ENCODE data around the gene DHX15. TPM values are rescaled to one million over a fixed set of nuclear protein-coding genes. Genes with fewer than 3 reads are reported as not detected.
A peak's percentile ranks its signal among the peaks of the same experiment; 100 is the strongest.

DHX15 gene
- total and polyA plus RNA-seq, 12 donors = 32.9 to 69.6 (median 47.7) TPM

GRCh38 chr4:24613502-24613901 is 29.1 kb upstream of the DHX15 start:
- ATAC-seq = no peak

GRCh38 chr4:24611575-24611974 is 27.2 kb upstream of the DHX15 start:
- intact Hi-C loops (cut with DNase I) = no loop called here
- TF ChIP-seq CTCF (IDR thresholded peaks at IDR 0.05) = no peak
- Histone ChIP-seq H3K27me3 (no peaks in the 10 kb centered on the region), H3K27ac (no peak overlapping the region), H3K36me3 (no peaks in the 10 kb centered on the region), H3K9me3 (no peaks in the 10 kb centered on the region), H3K4me1 (no peaks in the 10 kb centered on the region), H3K4me3 (no peak overlapping the region)
- ATAC-seq (peak in 2 of 8 donors; percentile 53 to 70), DNase-seq (no peak)
- 80 to 90% methylated on average over 11 of the region's 11 CpGs for WGBS, 2 donors

More at GRCh38 chr4:24613502-24613901, 29.1 kb upstream of the DHX15 start:
- 78 to 85% methylated on average over 3 of the region's 3 CpGs for WGBS, 2 donors
- TF ChIP-seq CTCF (IDR thresholded peaks at IDR 0.05) = no peak
- no peak for DNase-seq
- H3K36me3 ChIP-seq = no peaks in the 10 kb centered on the region
- H3K4me3 ChIP-seq = no peak overlapping the region
- peaks cover 0 to 3% (median 0%) of the 10 kb centered on the region in 11 donors for H3K9me3 ChIP-seq
- no peak overlapping the region for H3K27ac ChIP-seq
- H3K4me1 ChIP-seq = no peaks in the 10 kb centered on the region
- no peaks in the 10 kb centered on the region for H3K27me3 ChIP-seq
- intact Hi-C loops (cut with DNase I) = no loop called here

GRCh38 chr4:24607334-24607733 is 23.0 kb upstream of the DHX15 start:
- DNase-seq = no peak
- no peak for TF ChIP-seq CTCF (IDR thresholded peaks at IDR 0.05)
- H3K4me3 ChIP-seq = no peak overlapping the region
- peaks cover 0 to 7% (median 0%) of the 10 kb centered on the region in 9 donors for H3K4me1 ChIP-seq
- peak in 4 of 8 donors; percentile 52 to 92 (median 66) for ATAC-seq
- H3K27me3 ChIP-seq = no peaks in the 10 kb centered on the region
- H3K27ac ChIP-seq = no peak overlapping the region
- H3K36me3 ChIP-seq = no peaks in the 10 kb centered on the region
- intact Hi-C loops (cut with DNase I) = no loop called here
- H3K9me3 ChIP-seq = no peaks in the 10 kb centered on the region

GRCh38 chr4:24605216-24605615 is 20.9 kb upstream of the DHX15 start:
- Histone ChIP-seq H3K4me3 (no peak overlapping the region), H3K27me3 (no peaks in the 10 kb centered on the region), H3K27ac (no peak overlapping the region), H3K9me3 (no peaks in the 10 kb centered on the region), H3K36me3 (no peaks in the 10 kb centered on the region), H3K4me1 (peaks cover 0 to 7% (median 0%) of the 10 kb centered on the region in 9 donors)
- intact Hi-C loops (cut with DNase I) = no loop called here
- DNase-seq = no peak
- no peak for ATAC-seq
- TF ChIP-seq CTCF (IDR thresholded peaks at IDR 0.05) = no peak
